Upper lobe of left lung (tissue), 4 donors: ENCODE data around the gene SWI5.

Source experiments
- EP300 ChIP-seq, 4 donors: sonication (generic); formaldehyde crosslinking; IDR thresholded peaks; one replicate each; pipeline ENCODE4 v1.5.1; 2017; ENCODE audit warnings: antibody characterized with exemption in 4 of 4, control low read depth in 2 of 4
- POLR2A ChIP-seq, 4 donors: fragments of 450-650 bp; IDR thresholded peaks; one replicate each; pipeline ENCODE4 v1.5.1; 2016 to 2017; ENCODE audit warnings: antibody characterized with exemption in 4 of 4, mild to moderate bottlenecking in 2 of 4
- POLR2AphosphoS5 ChIP-seq, 2 donors: sonication (generic); formaldehyde crosslinking; IDR thresholded peaks; one replicate each; pipeline ENCODE4 v1.5.1; 2017; ENCODE audit warnings: antibody characterized with exemption in 2 of 2
- TF ChIP-seq, protein P1 (sequence below), 6 experiments: fragments of 450-650 bp in 4 of 6; fragments of 200-600 bp in 2 of 6; sonication (generic) in 2 of 6; IDR thresholded peaks; one replicate each; pipeline ENCODE4 v1.5.1; 2016 to 2019; ENCODE audit warnings: antibody characterized with exemption in 6 of 6

DNA sequence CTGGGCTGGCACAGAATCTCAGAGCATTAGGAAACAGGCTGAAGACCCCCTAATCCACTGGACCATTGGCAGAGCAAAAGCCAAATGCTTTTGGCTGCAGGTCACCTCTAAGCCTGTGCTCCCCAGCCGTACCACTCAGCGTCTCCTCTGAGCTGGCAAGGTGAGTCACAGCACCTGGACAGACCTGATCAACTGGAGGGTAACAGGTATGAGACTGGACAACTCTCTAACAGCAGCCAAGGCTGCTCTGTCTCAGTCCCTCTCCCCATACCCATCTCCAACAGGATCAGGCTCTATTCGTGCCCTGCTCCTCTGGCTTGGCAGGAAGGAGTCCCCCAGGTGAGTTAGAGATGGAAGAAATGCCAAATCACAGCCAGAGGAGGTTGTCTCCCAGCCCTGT is 5.0 kb upstream of the SWI5 start:
- TF ChIP-seq, protein P1, sequence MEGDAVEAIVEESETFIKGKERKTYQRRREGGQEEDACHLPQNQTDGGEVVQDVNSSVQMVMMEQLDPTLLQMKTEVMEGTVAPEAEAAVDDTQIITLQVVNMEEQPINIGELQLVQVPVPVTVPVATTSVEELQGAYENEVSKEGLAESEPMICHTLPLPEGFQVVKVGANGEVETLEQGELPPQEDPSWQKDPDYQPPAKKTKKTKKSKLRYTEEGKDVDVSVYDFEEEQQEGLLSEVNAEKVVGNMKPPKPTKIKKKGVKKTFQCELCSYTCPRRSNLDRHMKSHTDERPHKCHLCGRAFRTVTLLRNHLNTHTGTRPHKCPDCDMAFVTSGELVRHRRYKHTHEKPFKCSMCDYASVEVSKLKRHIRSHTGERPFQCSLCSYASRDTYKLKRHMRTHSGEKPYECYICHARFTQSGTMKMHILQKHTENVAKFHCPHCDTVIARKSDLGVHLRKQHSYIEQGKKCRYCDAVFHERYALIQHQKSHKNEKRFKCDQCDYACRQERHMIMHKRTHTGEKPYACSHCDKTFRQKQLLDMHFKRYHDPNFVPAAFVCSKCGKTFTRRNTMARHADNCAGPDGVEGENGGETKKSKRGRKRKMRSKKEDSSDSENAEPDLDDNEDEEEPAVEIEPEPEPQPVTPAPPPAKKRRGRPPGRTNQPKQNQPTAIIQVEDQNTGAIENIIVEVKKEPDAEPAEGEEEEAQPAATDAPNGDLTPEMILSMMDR (IDR thresholded peaks at IDR 0.05), result no peak
- no peak for TF ChIP-seq POLR2A (IDR thresholded peaks at IDR 0.05)
- TF ChIP-seq POLR2AphosphoS5 (IDR thresholded peaks at IDR 0.05), result no peak
- TF ChIP-seq EP300 (IDR thresholded peaks at IDR 0.05), result no peak
